ENCODE measurements around the gene ZNF677.
"Not testable (repeated sequence)": the region's sequence is repeated elsewhere in the genome, so short reads cannot be mapped to it uniquely, and the experiment has no call there.

The ZNF677 gene

GRCh38 chr19:53193535-53194222, 61.0 kb downstream of the ZNF677 start:
- DNase-seq (ENCODE audit: low spot score), result no peak

- DNase-seq (ENCODE audit: low spot score), result peak; percentile 79
Observed at GRCh38 chr19:53192771-53193534, 61.7 kb downstream of the ZNF677 start, which contains the start of gene ZNF665. Gene ZNF665, minus strand, starts transcription at chr19:53193358. Its CDS starts 10,460 bp downstream, at chr19:53182898.

- DNase-seq (ENCODE audit: low spot score), result no peak
Observed at GRCh38 chr19:53190253-53190652, 64.4 kb downstream of the ZNF677 start.

GRCh38 chr19:53189691-53190198, 64.9 kb downstream of the ZNF677 start:
- not testable (repeated sequence) for DNase-seq (ENCODE audit: low spot score)
